Superior temporal gyrus (tissue), 1 donor: Measurements from ENCODE around the gene MRPL55.

Experiments
- DNase-seq: peaks from one replicate; pipeline ENCODE4 v3.0.0-alpha.2; 2016; ENCODE audit errors: extremely low spot score

The MRPL55 gene

DNA sequence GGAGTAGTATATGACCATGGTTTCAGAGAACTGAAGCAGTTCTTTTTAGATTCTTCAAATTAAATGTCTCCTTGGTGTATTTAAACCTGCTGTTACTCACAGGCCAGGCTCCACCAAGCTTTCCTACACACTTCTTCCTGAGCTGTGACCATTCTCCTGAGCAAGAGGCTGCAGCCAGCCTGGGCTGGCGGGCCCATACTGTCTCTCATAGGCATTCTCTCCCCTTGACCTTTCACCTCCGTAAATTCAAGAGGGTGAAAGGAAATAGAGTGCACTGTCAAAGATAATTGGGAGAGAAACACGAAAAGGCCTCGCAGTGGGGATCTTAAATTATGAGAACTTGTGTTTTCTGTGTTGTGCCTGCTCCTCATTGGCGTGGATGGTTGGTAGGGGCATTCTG is 24.3 kb downstream of the MRPL55 start:
- DNase-seq, result no peak

DNA sequence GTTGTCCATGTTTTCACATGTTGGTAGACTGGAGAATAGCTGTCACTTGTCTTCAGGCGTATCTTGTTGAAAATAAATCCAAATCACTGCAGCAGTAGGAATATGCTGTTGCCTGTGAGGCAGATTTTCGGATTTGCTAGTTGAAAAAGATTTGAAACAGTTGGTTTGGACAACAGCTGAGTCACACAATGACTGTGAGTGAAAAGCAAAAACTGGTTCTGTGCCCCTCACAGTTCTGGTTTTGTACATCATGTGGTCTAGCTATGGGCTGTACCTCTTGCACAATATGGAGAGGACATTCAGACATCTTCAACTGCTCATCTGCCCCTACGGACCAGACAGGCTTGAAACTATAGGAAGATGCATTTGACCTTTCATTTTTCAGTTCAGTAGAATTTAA is 24.8 kb downstream of the MRPL55 start:
- no peak for DNase-seq

- DNase-seq, result no peak
Measured at GRCh38 chr1:228083871-228084278, 25.2 kb downstream of the MRPL55 start.

DNA sequence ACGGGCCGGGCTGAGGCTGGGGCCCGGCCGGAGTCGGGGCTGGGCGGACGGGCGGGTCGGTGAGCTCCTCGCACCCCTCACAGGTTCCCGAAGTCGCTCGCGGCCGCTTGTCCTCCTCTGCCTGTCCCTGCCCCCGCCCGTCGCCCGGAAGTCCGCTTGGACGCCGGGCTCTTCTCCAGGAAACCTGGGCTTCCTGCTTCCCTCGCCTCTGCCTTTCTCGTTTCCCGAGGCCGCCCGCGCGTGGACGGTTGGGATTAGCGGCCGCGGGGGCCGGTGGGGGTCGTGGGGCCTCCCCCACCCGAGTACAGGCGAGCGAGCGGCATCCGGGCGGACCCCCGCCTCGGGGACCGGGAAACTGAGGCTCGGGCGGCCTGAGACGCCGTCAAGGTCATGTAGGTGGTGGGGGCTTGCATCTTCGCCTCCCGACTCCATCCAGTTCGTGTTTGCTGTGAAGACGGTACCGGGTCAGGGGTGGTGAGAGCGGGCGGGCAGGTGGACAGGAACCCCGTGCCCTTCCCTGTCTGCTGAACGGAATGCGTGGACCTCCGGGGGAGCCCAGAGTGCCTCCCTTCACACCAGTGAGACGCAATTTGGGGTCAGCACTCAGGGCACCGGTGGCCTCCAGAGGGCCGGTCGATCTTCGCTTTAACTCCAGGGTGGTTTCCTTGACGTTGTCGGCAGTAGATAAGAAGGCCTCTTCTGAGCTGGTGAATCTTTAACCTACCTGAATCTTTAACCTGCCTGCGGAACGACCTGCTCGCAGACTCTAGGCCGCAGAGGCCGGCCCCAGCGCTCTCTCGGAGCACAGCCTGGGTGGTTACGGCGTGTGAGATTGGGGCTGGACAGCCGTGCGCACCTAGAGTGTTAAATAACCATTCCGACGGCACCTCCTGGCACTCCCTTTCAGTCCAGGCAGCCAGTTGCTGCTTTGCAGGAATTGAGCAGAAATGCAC is 25.9 kb downstream of the MRPL55 start:
- DNase-seq, result no peak

DNA sequence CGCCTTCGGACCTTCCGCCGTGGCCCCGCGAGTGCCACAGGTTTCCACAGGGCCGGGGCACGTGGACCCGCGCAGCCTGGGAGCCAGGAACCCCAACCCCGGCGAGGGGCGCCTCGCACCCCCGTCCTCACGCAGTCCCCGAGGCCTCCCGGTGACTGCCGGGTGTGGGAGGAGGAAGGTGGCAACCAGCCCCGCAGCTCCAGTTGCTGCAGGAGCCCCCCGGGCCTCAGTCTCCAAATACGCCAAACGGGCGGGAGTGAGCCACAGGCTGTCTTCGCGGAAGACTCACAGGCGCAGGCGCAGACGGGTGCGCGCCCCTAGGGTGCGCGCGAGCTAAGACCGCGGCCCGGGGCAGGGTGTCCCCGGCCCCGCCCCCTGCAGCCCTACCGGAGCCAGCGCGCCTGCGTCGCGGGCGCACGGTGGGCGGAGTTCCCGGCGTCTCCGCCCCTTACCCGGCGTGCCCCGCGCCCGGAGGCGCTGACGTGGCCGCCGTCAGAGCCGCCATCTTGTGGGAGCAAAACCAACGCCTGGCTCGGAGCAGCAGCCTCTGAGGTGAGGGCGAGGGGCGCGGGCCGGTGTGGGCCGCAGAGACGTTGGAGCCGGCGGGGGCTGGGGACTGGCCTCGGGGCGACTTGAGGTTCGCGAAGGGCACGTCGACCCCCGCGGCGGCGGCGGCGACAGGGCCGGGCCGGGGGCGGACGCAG is 26.7 kb downstream of the MRPL55 start, which contains the start of gene ARF1:
TSS of gene ARF1 (plus strand) at position 495 of the 704 bp plus-strand sequence. CDS start 14,407 bp downstream, outside the sequence.
- peak; percentile 95 for DNase-seq

DNA sequence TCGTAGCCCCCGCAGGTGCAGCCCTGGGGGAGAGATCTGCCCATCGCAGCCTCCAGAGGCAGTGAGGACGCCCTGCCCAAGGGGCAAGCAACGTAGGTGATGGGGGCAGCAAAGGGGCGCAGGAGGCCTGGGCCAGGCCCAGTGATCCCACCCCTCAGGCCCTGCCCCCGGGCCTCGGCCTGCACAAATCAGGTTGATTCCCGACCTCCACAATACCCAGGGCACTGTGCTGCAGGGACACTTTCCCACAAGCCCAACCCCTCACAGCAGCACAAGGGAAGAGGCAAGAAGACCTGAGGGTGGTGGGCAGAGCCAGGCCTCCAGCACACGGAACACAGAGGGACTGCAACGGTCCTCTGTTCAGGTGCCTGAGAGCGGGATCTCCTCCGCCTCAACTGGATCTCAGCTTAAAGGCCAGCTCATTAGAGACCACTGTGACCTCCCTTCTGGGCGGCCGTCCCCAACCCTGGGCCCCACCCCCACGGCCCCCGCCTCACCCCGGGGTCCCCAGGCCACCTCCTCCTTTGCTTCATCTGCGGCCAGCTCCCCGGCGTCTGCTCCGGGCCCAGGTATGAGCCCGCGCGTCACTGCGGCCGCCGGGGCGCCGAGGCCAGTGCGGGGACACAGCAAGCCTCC is 27.4 kb downstream of the MRPL55 start:
- no peak for DNase-seq

DNA sequence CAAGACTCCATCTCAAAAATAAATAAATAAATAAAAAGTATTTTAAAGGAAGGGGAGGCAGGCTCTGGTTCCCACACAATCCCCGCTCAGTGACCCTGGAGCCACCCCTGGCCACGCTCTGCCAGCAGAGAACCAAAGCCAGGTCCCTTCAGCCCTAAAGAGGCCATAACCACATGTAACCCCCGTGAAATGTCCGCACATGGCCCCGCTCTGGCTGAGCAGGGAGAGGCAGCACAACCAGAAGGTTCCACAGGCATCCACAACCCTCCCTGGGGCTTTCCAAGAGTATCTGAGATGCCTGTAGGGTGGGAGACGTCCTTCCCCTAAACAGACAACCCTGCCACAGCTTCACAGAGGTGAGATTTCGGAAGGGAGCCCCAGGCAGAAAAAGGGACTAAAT is 28.0 kb downstream of the MRPL55 start:
- no peak for DNase-seq

GRCh38 chr1:228079601-228080263 is 29.4 kb downstream of the MRPL55 start:
- DNase-seq, result no peak

- DNase-seq, result no peak
Measured at GRCh38 chr1:228079013-228079412, 30.1 kb downstream of the MRPL55 start.

GRCh38 chr1:228077565-228078330 is 31.4 kb downstream of the MRPL55 start:
- no peak for DNase-seq

- no peak for DNase-seq
Measured at GRCh38 chr1:228076796-228077430, 32.2 kb downstream of the MRPL55 start.

GRCh38 chr1:228075801-228076271 is 33.3 kb downstream of the MRPL55 start:
- no peak for DNase-seq

DNA sequence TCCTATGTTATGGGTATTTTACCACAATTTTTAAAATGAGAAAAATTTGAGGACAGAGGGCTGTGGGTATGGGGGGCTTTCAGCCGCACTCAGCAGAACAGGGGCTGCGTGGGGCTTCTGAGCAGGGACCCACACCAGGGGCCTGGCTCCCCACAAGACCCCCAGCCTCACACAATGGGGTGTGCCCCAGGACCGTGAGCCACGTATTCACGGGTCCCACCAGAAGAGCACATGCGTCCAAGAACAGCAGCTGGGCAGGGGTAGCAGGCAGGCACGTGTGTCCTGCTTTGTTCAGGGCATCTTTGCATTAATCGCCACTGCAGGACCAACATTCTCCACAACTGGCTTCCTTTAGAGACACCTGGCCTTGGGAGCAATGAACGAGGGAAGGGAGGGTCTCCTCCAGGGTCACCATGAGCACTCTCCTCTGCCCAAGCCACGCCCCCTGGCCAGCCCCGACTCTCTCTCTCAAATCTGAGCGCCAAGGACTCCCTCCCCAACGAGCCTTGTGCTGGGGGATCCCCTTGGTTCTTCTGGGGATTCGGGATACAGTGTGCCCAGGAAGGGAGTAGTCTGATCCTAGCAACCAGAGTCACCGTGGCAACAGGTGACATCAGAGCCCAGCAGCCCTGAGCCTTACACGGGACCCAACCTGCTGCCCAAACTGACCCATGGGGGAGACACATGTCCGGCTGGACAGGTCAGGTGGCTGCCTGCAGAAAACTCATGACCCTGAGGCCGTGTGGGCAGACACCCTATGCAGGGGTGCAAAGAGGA is 34.0 kb downstream of the MRPL55 start:
- no peak for DNase-seq

GRCh38 chr1:228073857-228074545 is 35.1 kb downstream of the MRPL55 start:
- no peak for DNase-seq

- DNase-seq, result no peak
Measured at GRCh38 chr1:228073061-228073856, 35.8 kb downstream of the MRPL55 start.

- DNase-seq, result no peak
Measured at GRCh38 chr1:228072658-228073043, 36.4 kb downstream of the MRPL55 start.

DNA sequence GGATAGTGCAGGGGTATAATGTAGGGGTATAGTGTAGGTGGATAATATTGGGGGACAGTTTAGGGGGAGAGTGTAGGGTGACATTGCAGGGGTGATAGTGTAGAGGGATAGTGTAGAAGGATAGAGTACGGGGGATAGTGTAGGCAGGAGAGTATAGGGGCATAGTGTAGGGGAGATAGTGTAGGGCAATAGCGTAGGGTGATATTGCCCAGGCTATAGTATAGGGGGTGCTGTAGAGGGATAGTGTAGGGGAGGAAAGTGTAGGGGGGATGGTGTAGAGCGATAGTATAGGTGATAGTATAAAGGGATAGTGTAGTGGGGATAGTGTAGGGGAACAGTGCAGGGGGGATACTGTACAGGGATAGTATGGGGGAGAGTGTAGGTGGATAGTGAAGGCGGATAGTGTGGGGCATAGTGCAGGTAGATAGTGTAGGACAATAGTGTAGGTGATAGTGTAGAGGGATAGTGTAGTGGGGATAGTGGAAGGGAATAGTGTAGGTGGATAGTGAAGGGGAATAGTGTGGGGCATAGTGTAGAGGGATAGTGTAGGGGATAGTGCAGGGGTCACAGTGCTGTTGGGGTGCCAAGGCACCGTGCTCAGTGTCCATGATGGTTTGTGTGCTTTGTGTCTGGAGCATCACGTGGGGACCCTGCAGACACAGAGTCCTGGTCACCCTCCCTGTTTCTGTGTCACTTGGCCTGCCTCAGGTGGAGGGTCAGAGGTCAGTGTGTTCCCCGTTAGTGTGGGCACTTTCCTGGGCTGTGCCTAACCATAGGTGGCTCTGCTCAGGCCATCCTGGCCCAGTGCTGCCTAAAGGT is 37.1 kb downstream of the MRPL55 start:
- no peak for DNase-seq
